ENCODE measurements around the gene REEP6.

REEP6 gene

GRCh38 chr19:1469255-1470054 lies 21.5 kb upstream of the REEP6 start:
- DNase-seq (ENCODE audit: low read depth): no peak
- Histone ChIP-seq H3K9ac (ENCODE audit: low read length) (no peak overlapping the region), H3K9me3 (ENCODE audit: control insufficient read depth, low read length) (no peaks in the 10 kb centered on the region), H3K4me3 (ENCODE audit: low read length) (no peak overlapping the region), H3K27me3 (replicated peaks; ENCODE audit: control insufficient read depth, insufficient read depth, low read length) (peaks cover 13% of the 10 kb centered on the region), H3K36me3 (ENCODE audit: control insufficient read depth, insufficient read depth, low read length, severe bottlenecking) (no peaks in the 10 kb centered on the region), H3K4me1 (ENCODE audit: control insufficient read depth, insufficient read depth, low read length) (peaks cover 17% of the 10 kb centered on the region)

GRCh38 chr19:1470055-1470304 lies 21.0 kb upstream of the REEP6 start:
- peaks cover 13% of the 10 kb centered on the region for H3K27me3 ChIP-seq (replicated peaks; ENCODE audit: control insufficient read depth, insufficient read depth, low read length)
- H3K9ac ChIP-seq (ENCODE audit: low read length): no peak overlapping the region
- H3K4me1 ChIP-seq (ENCODE audit: control insufficient read depth, insufficient read depth, low read length): peaks cover 19% of the 10 kb centered on the region
- peak overlapping the region; percentile 27 for H3K4me3 ChIP-seq (ENCODE audit: low read length)
- no peaks in the 10 kb centered on the region for H3K36me3 ChIP-seq (ENCODE audit: control insufficient read depth, insufficient read depth, low read length, severe bottlenecking)
- H3K9me3 ChIP-seq (ENCODE audit: control insufficient read depth, low read length): no peaks in the 10 kb centered on the region
- DNase-seq (ENCODE audit: low read depth): no peak

- peak overlapping the region; percentile 27 for H3K4me3 ChIP-seq (ENCODE audit: low read length)
- H3K27me3 ChIP-seq (replicated peaks; ENCODE audit: control insufficient read depth, insufficient read depth, low read length): peaks cover 13% of the 10 kb centered on the region
- no peak for DNase-seq (ENCODE audit: low read depth)
These were observed 20.5 kb upstream of the REEP6 start for GRCh38 chr19:1470305-1471009.

GRCh38 chr19:1471010-1471514 lies 19.9 kb upstream of the REEP6 start:
- H3K27me3 ChIP-seq (replicated peaks; ENCODE audit: control insufficient read depth, insufficient read depth, low read length): peaks cover 13% of the 10 kb centered on the region
- no peak for DNase-seq (ENCODE audit: low read depth)
- peaks cover 4% of the 10 kb centered on the region for H3K36me3 ChIP-seq (ENCODE audit: control insufficient read depth, insufficient read depth, low read length, severe bottlenecking)
- no peaks in the 10 kb centered on the region for H3K9me3 ChIP-seq (ENCODE audit: control insufficient read depth, low read length)
- H3K4me1 ChIP-seq (ENCODE audit: control insufficient read depth, insufficient read depth, low read length): peaks cover 19% of the 10 kb centered on the region
- no peak overlapping the region for H3K9ac ChIP-seq (ENCODE audit: low read length)
- no peak overlapping the region for H3K4me3 ChIP-seq (ENCODE audit: low read length)

More at GRCh38 chr19:1470305-1471009, 20.5 kb upstream of the REEP6 start:
- Histone ChIP-seq H3K4me1 (ENCODE audit: control insufficient read depth, insufficient read depth, low read length) (peaks cover 19% of the 10 kb centered on the region), H3K9ac (ENCODE audit: low read length) (no peak overlapping the region), H3K9me3 (ENCODE audit: control insufficient read depth, low read length) (no peaks in the 10 kb centered on the region), H3K36me3 (ENCODE audit: control insufficient read depth, insufficient read depth, low read length, severe bottlenecking) (no peaks in the 10 kb centered on the region)

- H3K9ac ChIP-seq (ENCODE audit: low read length): no peak overlapping the region
- no peak for DNase-seq (ENCODE audit: low read depth)
- H3K4me1 ChIP-seq (ENCODE audit: control insufficient read depth, insufficient read depth, low read length): peaks cover 19% of the 10 kb centered on the region
- peaks cover 13% of the 10 kb centered on the region for H3K27me3 ChIP-seq (replicated peaks; ENCODE audit: control insufficient read depth, insufficient read depth, low read length)
- peaks cover 4% of the 10 kb centered on the region for H3K36me3 ChIP-seq (ENCODE audit: control insufficient read depth, insufficient read depth, low read length, severe bottlenecking)
- H3K4me3 ChIP-seq (ENCODE audit: low read length): no peak overlapping the region
- H3K9me3 ChIP-seq (ENCODE audit: control insufficient read depth, low read length): no peaks in the 10 kb centered on the region
These were observed 19.3 kb upstream of the REEP6 start for GRCh38 chr19:1471515-1472160.

- H3K27me3 ChIP-seq (replicated peaks; ENCODE audit: control insufficient read depth, insufficient read depth, low read length): peaks cover 13% of the 10 kb centered on the region
- peaks cover 19% of the 10 kb centered on the region for H3K4me1 ChIP-seq (ENCODE audit: control insufficient read depth, insufficient read depth, low read length)
- H3K36me3 ChIP-seq (ENCODE audit: control insufficient read depth, insufficient read depth, low read length, severe bottlenecking): peaks cover 4% of the 10 kb centered on the region
- H3K4me3 ChIP-seq (ENCODE audit: low read length): no peak overlapping the region
- H3K9ac ChIP-seq (ENCODE audit: low read length): no peak overlapping the region
- DNase-seq (ENCODE audit: low read depth): no peak
- no peaks in the 10 kb centered on the region for H3K9me3 ChIP-seq (ENCODE audit: control insufficient read depth, low read length)
These were observed 18.5 kb upstream of the REEP6 start for GRCh38 chr19:1472231-1473084.

- no peak for DNase-seq (ENCODE audit: low read depth)
- H3K27me3 ChIP-seq (replicated peaks; ENCODE audit: control insufficient read depth, insufficient read depth, low read length): peaks cover 11% of the 10 kb centered on the region
- no peak overlapping the region for H3K4me3 ChIP-seq (ENCODE audit: low read length)
- no peaks in the 10 kb centered on the region for H3K9me3 ChIP-seq (ENCODE audit: control insufficient read depth, low read length)
- peaks cover 22% of the 10 kb centered on the region for H3K4me1 ChIP-seq (ENCODE audit: control insufficient read depth, insufficient read depth, low read length)
- no peak overlapping the region for H3K9ac ChIP-seq (ENCODE audit: low read length)
- H3K36me3 ChIP-seq (ENCODE audit: control insufficient read depth, insufficient read depth, low read length, severe bottlenecking): peaks cover 4% of the 10 kb centered on the region
These were observed 17.7 kb upstream of the REEP6 start for GRCh38 chr19:1473085-1473851.

- DNase-seq (ENCODE audit: low read depth): no peak
- Histone ChIP-seq H3K9ac (ENCODE audit: low read length) (no peak overlapping the region), H3K27me3 (replicated peaks; ENCODE audit: control insufficient read depth, insufficient read depth, low read length) (peaks cover 9% of the 10 kb centered on the region), H3K4me1 (ENCODE audit: control insufficient read depth, insufficient read depth, low read length) (peaks cover 22% of the 10 kb centered on the region), H3K4me3 (ENCODE audit: low read length) (no peak overlapping the region), H3K9me3 (ENCODE audit: control insufficient read depth, low read length) (no peaks in the 10 kb centered on the region), H3K36me3 (ENCODE audit: control insufficient read depth, insufficient read depth, low read length, severe bottlenecking) (peaks cover 4% of the 10 kb centered on the region)
These were observed 16.8 kb upstream of the REEP6 start for GRCh38 chr19:1474011-1474764.

GRCh38 chr19:1474765-1475351 lies 16.1 kb upstream of the REEP6 start:
- Histone ChIP-seq H3K27me3 (replicated peaks; ENCODE audit: control insufficient read depth, insufficient read depth, low read length) (peaks cover 9% of the 10 kb centered on the region), H3K4me1 (ENCODE audit: control insufficient read depth, insufficient read depth, low read length) (peaks cover 22% of the 10 kb centered on the region)

More at GRCh38 chr19:1474765-1475351, 16.1 kb upstream of the REEP6 start:
- Histone ChIP-seq H3K9ac (ENCODE audit: low read length) (no peak overlapping the region), H3K36me3 (ENCODE audit: control insufficient read depth, insufficient read depth, low read length, severe bottlenecking) (peaks cover 4% of the 10 kb centered on the region), H3K9me3 (ENCODE audit: control insufficient read depth, low read length) (no peaks in the 10 kb centered on the region), H3K4me3 (ENCODE audit: low read length) (no peak overlapping the region)
- DNase-seq (ENCODE audit: low read depth): no peak

Measured in adipocyte (in vitro differentiated cells).